Activated naive CD4-positive, alpha-beta T cell treated with anti-CD3 and anti-CD28 coated beads, Interleukin-2, amount 50 U/mL, for 24 hours (primary cell): ENCODE measurements around the gene TTC38.

Source experiments
- H3K27ac Mint-ChIP-seq: one replicate; pipeline ENCODE4 v1.8.0; 2021; ENCODE audit warnings: mild to moderate bottlenecking, mixed read lengths
- H3K27me3 Mint-ChIP-seq: one replicate; pipeline ENCODE4 v1.8.0; 2021; ENCODE audit warnings: mixed read lengths
- H3K36me3 Mint-ChIP-seq: one replicate; pipeline ENCODE4 v1.8.0; 2021; ENCODE audit warnings: mixed read lengths
- H3K4me1 Mint-ChIP-seq: one replicate; pipeline ENCODE4 v1.8.0; 2021; ENCODE audit warnings: mixed read lengths
- H3K4me3 Mint-ChIP-seq: one replicate; pipeline ENCODE4 v1.8.0; 2021; ENCODE audit warnings: mild to moderate bottlenecking, mixed read lengths
- H3K9me3 Mint-ChIP-seq: one replicate; pipeline ENCODE4 v1.8.0; 2021; ENCODE audit warnings: mixed read lengths

Gene TTC38

DNA sequence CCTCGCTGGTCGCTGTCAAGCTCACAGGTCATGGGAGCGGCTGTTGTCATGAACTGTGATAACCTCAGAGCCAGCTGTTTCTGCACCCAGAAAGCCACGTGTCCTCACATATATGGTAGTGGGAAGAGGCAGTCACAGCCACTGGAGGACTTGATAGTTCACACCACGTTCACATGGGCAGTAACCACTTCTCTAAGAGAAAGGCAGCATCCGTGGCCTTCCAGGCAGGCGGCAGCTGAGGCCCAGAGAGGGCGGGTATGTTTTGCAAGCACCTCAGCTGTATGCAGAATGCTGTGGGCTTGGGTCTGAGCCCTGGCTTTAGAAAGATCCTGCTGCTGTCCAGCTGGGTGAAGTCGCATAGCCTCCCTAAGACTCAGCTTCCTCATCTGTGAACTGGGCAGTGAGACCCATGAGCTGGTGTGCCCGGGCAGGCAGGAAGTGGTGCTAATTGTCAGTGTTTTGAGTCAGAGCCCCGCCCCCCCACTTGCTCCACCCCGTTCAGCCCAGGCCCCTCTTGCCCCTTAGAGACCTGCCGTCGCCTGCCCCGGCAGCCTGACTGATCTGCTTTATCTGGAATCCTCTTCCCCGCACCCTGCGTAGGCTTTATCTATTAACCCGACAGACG is 13.3 kb downstream of the TTC38 start:
- Mint-ChIP-seq H3K27ac (no peak overlapping the region), H3K4me3 (peak overlapping the region; percentile 60), H3K4me1 (no peaks in the 10 kb centered on the region), H3K27me3 (no peaks in the 10 kb centered on the region), H3K9me3 (no peaks in the 10 kb centered on the region), H3K36me3 (peaks cover 5% of the 10 kb centered on the region)

GRCh38 chr22:46281866-46282678 is 14.3 kb downstream of the TTC38 start:
- peak overlapping the region; percentile 60 for H3K4me3 Mint-ChIP-seq
- H3K9me3 Mint-ChIP-seq = no peaks in the 10 kb centered on the region
- H3K27ac Mint-ChIP-seq = no peak overlapping the region
- no peaks in the 10 kb centered on the region for H3K4me1 Mint-ChIP-seq
- H3K36me3 Mint-ChIP-seq = peaks cover 5% of the 10 kb centered on the region
- no peaks in the 10 kb centered on the region for H3K27me3 Mint-ChIP-seq

DNA sequence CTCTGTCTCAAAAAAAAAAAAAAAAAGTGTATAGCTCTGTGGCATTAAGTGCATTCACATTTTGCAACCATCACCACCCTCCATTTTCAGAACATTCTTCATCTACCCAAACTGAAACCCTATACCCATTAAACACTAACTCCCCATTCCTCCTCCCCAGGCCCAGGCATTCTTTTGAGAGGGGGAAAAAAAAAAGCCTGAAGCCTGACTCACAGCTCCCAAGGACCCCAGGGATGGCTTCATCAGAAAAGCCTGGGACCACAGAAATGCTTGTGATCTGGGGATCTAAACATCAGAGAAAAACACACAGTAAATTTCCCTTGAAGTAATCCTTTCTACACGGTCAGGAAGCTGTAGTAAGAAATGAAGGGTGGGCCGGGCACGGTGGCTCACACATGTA is 18.2 kb downstream of the TTC38 start:
- H3K36me3 Mint-ChIP-seq = peaks cover 7% of the 10 kb centered on the region
- no peak overlapping the region for H3K4me3 Mint-ChIP-seq
- no peak overlapping the region for H3K27ac Mint-ChIP-seq
- no peaks in the 10 kb centered on the region for H3K27me3 Mint-ChIP-seq
- H3K4me1 Mint-ChIP-seq = peaks cover 8% of the 10 kb centered on the region
- H3K9me3 Mint-ChIP-seq = no peaks in the 10 kb centered on the region

GRCh38 chr22:46286941-46287872 is 19.4 kb downstream of the TTC38 start:
- Mint-ChIP-seq H3K9me3 (peaks cover 2% of the 10 kb centered on the region), H3K4me1 (peaks cover 8% of the 10 kb centered on the region), H3K4me3 (no peak overlapping the region)

GRCh38 chr22:46287873-46288751 is 20.3 kb downstream of the TTC38 start:
- H3K36me3 Mint-ChIP-seq = peaks cover 8% of the 10 kb centered on the region
- H3K27me3 Mint-ChIP-seq = no peaks in the 10 kb centered on the region
- H3K4me3 Mint-ChIP-seq = no peak overlapping the region
- H3K4me1 Mint-ChIP-seq = peaks cover 8% of the 10 kb centered on the region
- H3K9me3 Mint-ChIP-seq = peaks cover 5% of the 10 kb centered on the region
- peak overlapping the region; percentile 51 for H3K27ac Mint-ChIP-seq

More at GRCh38 chr22:46286941-46287872, 19.4 kb downstream of the TTC38 start:
- Mint-ChIP-seq H3K36me3 (peaks cover 7% of the 10 kb centered on the region), H3K27me3 (no peaks in the 10 kb centered on the region), H3K27ac (peak overlapping the region; percentile 51)

DNA sequence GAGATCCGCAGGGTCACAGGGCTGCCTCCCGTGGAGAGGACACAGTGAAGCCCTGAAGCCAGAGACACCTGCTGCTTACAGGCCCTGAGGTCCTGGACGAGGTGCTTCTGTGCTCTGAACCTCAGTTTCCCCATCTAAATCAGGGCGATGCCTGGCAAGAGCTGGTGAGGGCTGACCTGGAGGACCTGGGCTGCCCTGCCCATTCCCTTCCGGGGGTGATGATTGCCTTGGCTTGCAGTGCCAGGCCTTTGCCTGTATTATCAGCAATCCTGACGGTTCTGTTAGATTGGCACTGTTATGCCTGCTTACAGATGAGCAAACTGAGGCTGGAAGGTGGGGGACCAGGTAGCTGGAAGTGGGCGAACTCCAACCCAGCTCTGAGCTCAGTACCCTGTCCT is 21.0 kb downstream of the TTC38 start:
- Mint-ChIP-seq H3K27ac (no peak overlapping the region), H3K9me3 (peaks cover 5% of the 10 kb centered on the region), H3K4me3 (no peak overlapping the region), H3K36me3 (peaks cover 8% of the 10 kb centered on the region), H3K27me3 (no peaks in the 10 kb centered on the region), H3K4me1 (peaks cover 8% of the 10 kb centered on the region)

DNA sequence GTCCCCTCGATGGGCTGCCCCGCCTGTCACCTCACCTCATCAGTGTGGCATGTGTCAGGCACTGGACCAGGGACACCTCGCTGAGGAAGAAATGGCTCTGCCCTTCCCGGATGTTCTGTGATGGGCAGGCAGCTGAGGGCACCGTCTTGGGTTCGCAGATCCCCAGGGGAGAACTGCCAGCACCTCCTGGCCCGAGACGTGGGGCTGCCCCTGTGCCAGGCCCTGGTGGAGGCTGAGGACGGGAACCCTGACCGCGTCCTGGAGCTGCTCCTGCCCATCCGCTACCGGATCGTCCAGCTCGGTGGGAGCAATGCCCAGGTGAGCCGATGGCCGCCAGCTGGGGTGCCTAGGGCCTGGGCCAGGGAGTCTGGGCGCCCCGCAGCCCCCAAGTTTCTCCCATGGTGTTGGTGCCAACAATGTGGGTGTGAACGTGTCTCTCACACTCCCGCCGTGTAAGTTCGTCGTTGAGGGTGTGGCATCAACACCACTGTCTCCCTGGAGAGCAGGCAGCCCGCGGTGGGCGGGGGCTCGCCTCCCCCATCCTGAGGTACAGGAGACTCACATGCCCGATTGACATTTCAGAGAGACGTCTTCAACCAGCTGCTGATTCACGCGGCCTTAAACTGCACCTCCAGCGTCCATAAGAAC is 21.6 kb downstream of the TTC38 start:
- Mint-ChIP-seq H3K9me3 (peaks cover 5% of the 10 kb centered on the region), H3K27me3 (no peaks in the 10 kb centered on the region), H3K4me3 (no peak overlapping the region), H3K4me1 (peaks cover 8% of the 10 kb centered on the region), H3K36me3 (peaks cover 6% of the 10 kb centered on the region), H3K27ac (no peak overlapping the region)

DNA sequence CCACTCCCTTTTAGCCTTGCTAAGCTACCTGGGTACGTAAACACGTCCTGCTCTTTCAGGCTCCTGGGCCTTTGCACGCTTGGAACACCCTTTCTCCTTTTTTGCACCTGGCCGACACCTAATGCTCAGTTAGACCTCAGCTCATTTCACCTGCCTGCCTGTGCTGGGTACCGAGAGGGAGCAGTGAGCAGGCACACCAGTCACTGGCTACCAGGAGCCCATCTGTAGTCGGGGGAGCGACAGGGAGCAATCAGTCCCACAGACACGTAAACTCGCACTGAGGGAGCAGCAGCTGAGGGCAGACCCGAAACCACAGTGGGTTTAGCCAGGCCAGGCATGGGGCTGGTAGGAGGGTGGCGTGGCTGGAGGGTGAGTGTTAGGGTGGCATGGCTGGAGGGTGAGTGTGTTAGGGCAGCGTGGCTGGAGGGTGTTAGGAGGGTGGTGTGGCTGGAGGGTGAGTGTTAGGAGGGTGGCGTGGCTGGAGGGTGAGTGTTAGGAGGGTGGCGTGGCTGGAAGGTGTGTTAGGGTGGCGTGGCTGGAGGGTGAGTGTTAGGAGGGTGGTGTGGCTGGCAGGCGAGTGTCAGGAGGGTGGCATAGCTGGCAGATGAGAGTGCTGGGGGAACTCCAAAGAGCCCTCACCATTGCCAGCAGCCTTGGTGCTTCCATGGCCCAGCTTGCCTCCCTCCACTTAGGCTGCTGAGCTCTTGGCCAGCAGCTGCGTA is 22.5 kb downstream of the TTC38 start:
- Mint-ChIP-seq H3K36me3 (peaks cover 4% of the 10 kb centered on the region), H3K4me1 (peaks cover 8% of the 10 kb centered on the region), H3K4me3 (no peak overlapping the region), H3K9me3 (peaks cover 5% of the 10 kb centered on the region), H3K27me3 (no peaks in the 10 kb centered on the region), H3K27ac (no peak overlapping the region)

DNA sequence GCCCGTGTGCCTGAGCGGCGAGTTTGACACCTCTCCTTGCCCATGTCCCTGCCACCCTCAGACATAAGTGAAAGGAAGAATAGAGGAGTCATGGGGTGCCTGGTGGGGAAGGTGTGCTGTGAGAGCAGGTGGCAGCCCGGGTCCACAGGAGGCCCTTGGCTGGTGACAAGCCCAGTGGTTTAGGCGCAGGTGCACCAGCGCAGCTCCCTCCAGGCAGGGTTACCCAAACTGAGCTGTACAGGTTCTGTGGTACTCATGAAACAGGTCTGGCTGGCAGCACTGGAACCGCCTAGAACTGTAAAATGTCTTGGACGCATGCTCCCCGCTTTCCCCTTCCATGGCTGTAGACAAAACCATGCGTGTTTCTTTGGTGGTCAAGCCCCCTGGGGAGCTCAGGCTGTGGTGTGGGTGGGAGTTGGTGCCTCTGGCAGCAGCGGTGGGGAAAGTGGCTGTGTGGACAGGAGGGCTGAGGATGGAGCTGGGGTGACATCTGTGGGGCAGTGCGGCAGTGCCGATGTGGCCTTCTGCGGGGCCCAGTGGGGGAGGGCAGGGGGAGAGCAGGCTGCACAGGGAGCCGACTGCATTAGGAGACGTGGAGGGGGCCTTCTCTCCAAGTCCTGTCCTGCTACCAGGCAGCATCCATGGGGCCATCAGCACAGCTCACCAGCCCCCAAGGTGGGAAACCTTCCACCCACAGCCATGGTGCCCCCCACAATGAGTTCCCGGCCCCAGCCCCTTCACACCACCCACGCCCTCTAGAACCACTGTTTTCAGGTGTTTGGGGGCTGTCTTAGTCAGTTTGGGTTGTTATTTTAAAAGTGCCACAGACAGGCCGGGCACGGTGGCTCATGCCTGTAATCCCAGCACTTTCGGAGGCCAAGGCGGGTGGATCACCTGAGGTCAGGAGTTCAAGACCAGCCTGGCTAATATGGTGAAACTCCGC is 23.3 kb downstream of the TTC38 start:
- Mint-ChIP-seq H3K9me3 (peaks cover 5% of the 10 kb centered on the region), H3K4me1 (peaks cover 12% of the 10 kb centered on the region), H3K27ac (no peak overlapping the region), H3K36me3 (peaks cover 4% of the 10 kb centered on the region), H3K4me3 (no peak overlapping the region), H3K27me3 (no peaks in the 10 kb centered on the region)

- no peak overlapping the region for H3K4me3 Mint-ChIP-seq
Measured at GRCh38 chr22:46292173-46292572, 24.4 kb downstream of the TTC38 start.

DNA sequence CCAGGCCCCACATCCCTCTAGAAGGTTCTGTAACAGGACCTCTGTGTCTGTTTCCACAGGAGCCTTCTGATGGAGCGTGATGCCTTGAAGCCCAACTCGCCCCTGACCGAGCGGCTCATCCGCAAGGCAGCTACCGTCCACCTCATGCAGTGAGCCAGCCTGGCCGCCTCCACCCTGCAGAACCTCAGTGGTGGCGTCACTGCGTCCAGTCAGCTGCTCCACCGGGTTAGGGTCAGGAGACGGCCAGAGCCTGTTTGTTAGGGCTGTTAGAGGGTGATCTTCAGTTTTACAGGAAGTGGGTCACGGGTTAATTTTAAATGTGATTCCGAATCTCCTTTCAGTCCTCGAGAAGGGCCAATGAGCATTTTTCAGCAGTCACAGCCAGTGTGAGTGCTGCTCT is 24.9 kb downstream of the TTC38 start:
- H3K27me3 Mint-ChIP-seq = no peaks in the 10 kb centered on the region
- peaks cover 2% of the 10 kb centered on the region for H3K36me3 Mint-ChIP-seq
- H3K4me3 Mint-ChIP-seq = no peak overlapping the region
- H3K4me1 Mint-ChIP-seq = peaks cover 17% of the 10 kb centered on the region
- H3K9me3 Mint-ChIP-seq = peaks cover 5% of the 10 kb centered on the region
- H3K27ac Mint-ChIP-seq = no peak overlapping the region

More at GRCh38 chr22:46292173-46292572, 24.4 kb downstream of the TTC38 start:
- no peaks in the 10 kb centered on the region for H3K27me3 Mint-ChIP-seq
- peaks cover 4% of the 10 kb centered on the region for H3K36me3 Mint-ChIP-seq
- H3K27ac Mint-ChIP-seq = no peak overlapping the region
- H3K4me1 Mint-ChIP-seq = peaks cover 18% of the 10 kb centered on the region
- H3K9me3 Mint-ChIP-seq = peaks cover 5% of the 10 kb centered on the region

- H3K27me3 Mint-ChIP-seq = peaks cover under 1% of the 10 kb centered on the region
- peaks cover 15% of the 10 kb centered on the region for H3K4me1 Mint-ChIP-seq
- H3K9me3 Mint-ChIP-seq = peaks cover 5% of the 10 kb centered on the region
- no peak overlapping the region for H3K4me3 Mint-ChIP-seq
- H3K27ac Mint-ChIP-seq = no peak overlapping the region
- peaks cover 2% of the 10 kb centered on the region for H3K36me3 Mint-ChIP-seq
Measured at GRCh38 chr22:46293577-46294260, 25.9 kb downstream of the TTC38 start.

DNA sequence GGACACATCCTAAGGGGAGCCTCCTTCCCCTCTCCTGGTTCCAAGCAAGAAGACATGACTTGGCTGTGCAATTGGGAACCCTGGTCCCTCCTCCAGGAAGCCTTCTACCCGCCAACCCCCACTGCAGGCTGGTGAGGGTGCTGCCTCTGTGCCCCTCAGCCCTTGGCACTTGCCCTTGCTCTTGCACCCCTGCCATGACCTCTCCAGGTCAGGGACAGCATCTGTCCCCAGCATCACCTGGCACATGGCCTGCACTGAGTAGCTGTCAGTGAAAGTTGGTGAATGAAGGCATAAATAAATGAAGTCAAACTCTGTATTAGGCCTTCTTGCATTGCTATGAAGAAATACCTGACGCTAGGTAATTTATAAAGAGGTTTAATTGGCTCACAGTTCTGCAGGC is 27.0 kb downstream of the TTC38 start:
- Mint-ChIP-seq H3K4me3 (peak overlapping the region; percentile 37), H3K27ac (no peak overlapping the region), H3K4me1 (peaks cover 15% of the 10 kb centered on the region), H3K9me3 (peaks cover 5% of the 10 kb centered on the region), H3K36me3 (peaks cover 2% of the 10 kb centered on the region), H3K27me3 (peaks cover 2% of the 10 kb centered on the region)
